Transverse colon (tissue), 3 donors: ENCODE data around the gene APBB2.

Source experiments
- EP300 ChIP-seq: sonication (generic); formaldehyde crosslinking; IDR thresholded peaks from one replicate; pipeline ENCODE4 v1.6.1; 2017; ENCODE audit warnings: antibody characterized with exemption, low read depth
- POLR2A ChIP-seq: fragments of 450-650 bp; IDR thresholded peaks from one replicate; pipeline ENCODE4 v1.6.1; 2016; ENCODE audit warnings: antibody characterized with exemption, mild to moderate bottlenecking, moderate library complexity
- TF ChIP-seq, protein P1 (sequence below), 5 experiments: fragments of 200-600 bp in 3 of 5; fragments of 450-650 bp in 2 of 5; sonication (generic) in 3 of 5; IDR thresholded peaks; 1 replicate in 2 of 5; 2 replicates in 3 of 5; pipeline ENCODE4 v1.5.1; 2016 to 2017; ENCODE audit warnings: antibody characterized with exemption in 5 of 5, inconsistent platforms in 3 of 5, mild to moderate bottlenecking in 2 of 5, moderate library complexity in 1 of 5

DNA sequence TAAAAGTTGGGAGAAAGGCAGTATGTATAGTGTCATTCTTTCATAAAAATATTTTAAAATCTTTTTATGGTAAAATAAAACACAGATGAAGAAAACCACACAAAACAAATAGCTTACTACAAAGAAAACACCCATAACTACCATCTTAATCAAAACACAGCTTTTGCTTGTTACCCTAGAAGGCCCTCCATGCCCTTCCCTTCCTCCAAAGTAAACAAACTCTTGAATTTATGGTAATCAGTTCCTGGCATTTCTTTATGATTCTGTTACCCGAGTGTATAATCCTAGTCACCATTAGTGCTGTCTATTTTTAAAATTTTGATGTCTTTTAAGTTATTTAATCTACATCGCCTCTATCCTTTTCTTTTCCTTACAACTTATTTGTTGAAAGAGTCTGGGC lies 170.9 kb downstream of the APBB2 start:
- TF ChIP-seq EP300: no peak
- TF ChIP-seq POLR2A: no peak
- TF ChIP-seq, protein P1, sequence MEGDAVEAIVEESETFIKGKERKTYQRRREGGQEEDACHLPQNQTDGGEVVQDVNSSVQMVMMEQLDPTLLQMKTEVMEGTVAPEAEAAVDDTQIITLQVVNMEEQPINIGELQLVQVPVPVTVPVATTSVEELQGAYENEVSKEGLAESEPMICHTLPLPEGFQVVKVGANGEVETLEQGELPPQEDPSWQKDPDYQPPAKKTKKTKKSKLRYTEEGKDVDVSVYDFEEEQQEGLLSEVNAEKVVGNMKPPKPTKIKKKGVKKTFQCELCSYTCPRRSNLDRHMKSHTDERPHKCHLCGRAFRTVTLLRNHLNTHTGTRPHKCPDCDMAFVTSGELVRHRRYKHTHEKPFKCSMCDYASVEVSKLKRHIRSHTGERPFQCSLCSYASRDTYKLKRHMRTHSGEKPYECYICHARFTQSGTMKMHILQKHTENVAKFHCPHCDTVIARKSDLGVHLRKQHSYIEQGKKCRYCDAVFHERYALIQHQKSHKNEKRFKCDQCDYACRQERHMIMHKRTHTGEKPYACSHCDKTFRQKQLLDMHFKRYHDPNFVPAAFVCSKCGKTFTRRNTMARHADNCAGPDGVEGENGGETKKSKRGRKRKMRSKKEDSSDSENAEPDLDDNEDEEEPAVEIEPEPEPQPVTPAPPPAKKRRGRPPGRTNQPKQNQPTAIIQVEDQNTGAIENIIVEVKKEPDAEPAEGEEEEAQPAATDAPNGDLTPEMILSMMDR (IDR thresholded peaks at IDR 0.05): no peak
